ENCODE results near the gene EDAR. TPM values are rescaled to one million over a fixed set of nuclear protein-coding genes. Genes with fewer than 3 reads are reported as not detected.

EDAR gene
- total and polyA plus RNA-seq, 11 donors: 0.01 to 0.20 (median 0.16) TPM; not detected in 8

DNA sequence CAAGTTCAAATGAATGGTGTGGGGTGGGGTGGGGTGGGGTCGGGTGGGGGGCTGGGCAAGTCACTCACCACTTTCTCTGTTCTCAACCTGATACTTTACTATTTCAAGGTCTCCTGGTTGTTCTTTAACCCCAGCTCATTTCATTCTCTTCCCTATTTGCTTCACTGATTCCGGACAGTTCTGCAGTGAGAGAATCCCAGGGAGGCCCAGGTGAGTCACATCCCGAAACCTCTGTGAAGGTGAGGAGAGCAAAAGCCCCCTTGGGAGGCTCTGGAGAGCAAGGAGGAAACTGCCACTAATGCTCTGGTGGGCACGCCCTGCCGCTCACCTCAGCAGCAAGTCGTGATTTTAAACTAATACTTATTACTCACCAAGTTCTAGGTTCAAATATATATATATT lies 8.9 kb downstream of the EDAR start:
- whole genome bisulfite sequencing, 4 donors: 75 to 90% (median 83%) methylated on average over 6 of the region's 6 CpGs
- H3K27ac ChIP-seq: no peak overlapping the region
- no peaks in the 10 kb centered on the region for H3K9me3 ChIP-seq
- no peaks in the 10 kb centered on the region for H3K36me3 ChIP-seq
- no peak for DNase-seq
- no peak overlapping the region for H3K4me3 ChIP-seq
- H3K27me3 ChIP-seq: peaks cover 0 to 11% (median 0%) of the 10 kb centered on the region in 9 donors
- no peaks in the 10 kb centered on the region for H3K4me1 ChIP-seq
- ATAC-seq: no peak
- TF ChIP-seq POLR2A (IDR thresholded peaks at IDR 0.05) (no peak), CTCF (IDR thresholded peaks at IDR 0.05) (no peak)
- intact Hi-C loops (cut with DNase I): no loop called here

DNA sequence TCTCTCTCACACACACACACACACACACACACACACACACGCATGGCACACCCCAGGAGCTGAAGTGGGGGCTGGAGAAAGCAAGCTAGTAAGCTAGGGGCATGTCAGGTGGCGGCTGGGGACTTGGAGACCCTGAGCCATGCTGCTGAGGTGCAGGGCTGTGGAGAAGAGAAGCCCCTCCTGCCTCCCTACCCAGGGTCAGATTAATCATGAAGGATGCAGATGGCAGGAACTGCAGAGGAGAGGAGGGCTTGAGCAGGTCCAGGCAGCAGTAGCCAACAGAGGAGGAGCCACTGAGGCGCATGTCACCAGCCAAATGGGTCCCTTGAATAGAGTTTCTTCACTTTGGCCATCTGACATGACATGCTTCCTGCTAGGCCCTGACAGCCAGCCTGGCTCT lies 9.6 kb downstream of the EDAR start:
- no peak overlapping the region for H3K27ac ChIP-seq
- H3K36me3 ChIP-seq: no peaks in the 10 kb centered on the region
- intact Hi-C loops (cut with DNase I): no loop called here
- WGBS, 4 donors: 92 to 98% (median 95%) methylated on average over 3 of the region's 3 CpGs
- no peaks in the 10 kb centered on the region for H3K4me1 ChIP-seq
- H3K27me3 ChIP-seq: peaks cover 0 to 11% (median 0%) of the 10 kb centered on the region in 9 donors
- H3K9me3 ChIP-seq: no peaks in the 10 kb centered on the region
- ATAC-seq: no peak
- TF ChIP-seq CTCF (IDR thresholded peaks at IDR 0.05): no peak
- no peak for TF ChIP-seq POLR2A (IDR thresholded peaks at IDR 0.05)
- no peak overlapping the region for H3K4me3 ChIP-seq
- DNase-seq: no peak

- 47 to 54% (median 49%) methylated on average over 7 of the region's 7 CpGs for WGBS, 4 donors
- Histone ChIP-seq H3K36me3 (no peaks in the 10 kb centered on the region), H3K4me3 (no peak overlapping the region), H3K9me3 (no peaks in the 10 kb centered on the region), H3K27me3 (peaks cover 0 to 11% (median 0%) of the 10 kb centered on the region in 9 donors), H3K4me1 (no peaks in the 10 kb centered on the region), H3K27ac (no peak overlapping the region)
- TF ChIP-seq POLR2A (IDR thresholded peaks at IDR 0.05): no peak
- no peak for TF ChIP-seq CTCF (IDR thresholded peaks at IDR 0.05)
- no peak for DNase-seq
- ATAC-seq: no peak
- intact Hi-C loops (cut with DNase I): no loop called here
Observed at GRCh38 chr2:108978709-108979111, 10.3 kb downstream of the EDAR start.

- no peaks in the 10 kb centered on the region for H3K36me3 ChIP-seq
- intact Hi-C loops (cut with DNase I): no loop called here
- ATAC-seq (no peak), DNase-seq (no peak)
- H3K4me1 ChIP-seq: no peaks in the 10 kb centered on the region
- peaks cover 0 to 6% (median 0%) of the 10 kb centered on the region in 9 donors for H3K27me3 ChIP-seq
- TF ChIP-seq POLR2A (IDR thresholded peaks at IDR 0.05) (no peak), CTCF (IDR thresholded peaks at IDR 0.05) (no peak)
- no peak overlapping the region for H3K27ac ChIP-seq
- no peaks in the 10 kb centered on the region for H3K9me3 ChIP-seq
- no peak overlapping the region for H3K4me3 ChIP-seq
- 89 to 90% (median 89%) methylated on average over 14 of the region's 14 CpGs for WGBS, 4 donors
Observed at GRCh38 chr2:108975613-108976435, 13.2 kb downstream of the EDAR start.
